SH-SY5Y (cell line): ENCODE data around the gene TBC1D32.

Experiments
- GATA2 ChIP-seq: IDR thresholded peaks from 2 replicates; pipeline ENCODE4 v1.6.1; 2011; ENCODE audit warnings: mild to moderate bottlenecking, low read depth, low read length
- GATA3 ChIP-seq: IDR thresholded peaks from 2 replicates; pipeline ENCODE4 v1.6.1; 2011; ENCODE audit warnings: low read depth, mild to moderate bottlenecking, low read length, moderate library complexity

The TBC1D32 gene

DNA sequence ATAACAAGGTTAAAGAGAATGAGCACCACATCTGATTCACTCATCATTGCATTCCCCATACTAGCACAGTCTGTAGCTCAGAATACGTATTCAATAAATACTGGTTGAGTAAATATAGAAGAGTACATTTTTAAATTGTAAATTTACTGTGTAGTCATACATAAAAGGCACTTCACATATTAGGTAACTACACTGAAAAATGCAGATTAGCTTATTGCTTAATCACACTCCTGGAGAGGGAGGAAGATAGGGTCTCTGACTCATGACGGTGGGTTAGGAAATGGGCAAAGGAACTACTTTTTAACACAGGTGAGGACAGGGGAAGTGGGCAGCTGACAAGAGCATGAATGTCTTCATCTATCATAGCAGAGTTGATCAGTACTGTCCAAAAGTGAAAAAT, 133.2 kb downstream of the TBC1D32 start:
- no peak for TF ChIP-seq GATA2
- TF ChIP-seq GATA3: no peak

DNA sequence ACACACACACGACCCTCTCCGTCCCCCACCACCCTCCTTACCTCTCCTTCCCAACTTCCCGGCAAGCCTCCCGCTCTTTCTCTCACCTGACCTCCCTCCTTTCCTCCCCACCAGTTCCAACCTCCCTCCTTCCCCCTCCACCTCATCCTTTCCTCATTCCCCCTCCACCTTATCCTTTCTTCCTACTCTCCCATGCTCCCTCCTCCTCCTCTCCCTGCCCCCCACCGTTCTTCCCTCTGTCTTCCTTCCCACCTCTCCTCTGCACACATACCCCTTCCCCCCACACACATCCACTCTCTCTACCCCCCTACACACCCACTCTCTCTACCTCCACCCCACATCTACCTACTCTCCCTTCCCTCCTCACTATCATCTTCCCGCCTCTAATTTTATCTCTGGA, 144.2 kb downstream of the TBC1D32 start:
- TF ChIP-seq GATA3: no peak
- no peak for TF ChIP-seq GATA2

DNA sequence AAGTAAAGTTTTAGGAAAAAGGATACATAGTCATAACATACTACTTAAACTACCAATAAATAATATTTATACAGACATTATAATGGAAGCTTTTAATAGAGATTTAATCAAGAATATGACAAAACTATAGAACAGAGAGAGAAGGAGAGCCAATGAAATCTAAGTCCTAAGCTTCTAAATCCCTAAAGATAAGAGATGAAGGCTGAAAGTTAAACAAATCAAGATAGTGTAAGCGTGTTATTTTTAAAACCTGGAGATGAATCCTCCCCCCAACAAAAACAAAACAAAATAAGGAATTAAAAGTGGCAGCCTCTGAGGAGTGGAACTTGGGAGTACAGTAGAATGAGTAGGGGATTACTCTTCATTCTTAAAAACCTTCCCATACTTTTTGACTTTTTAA, 145.9 kb downstream of the TBC1D32 start:
- TF ChIP-seq GATA2 (no peak), GATA3 (no peak)

DNA sequence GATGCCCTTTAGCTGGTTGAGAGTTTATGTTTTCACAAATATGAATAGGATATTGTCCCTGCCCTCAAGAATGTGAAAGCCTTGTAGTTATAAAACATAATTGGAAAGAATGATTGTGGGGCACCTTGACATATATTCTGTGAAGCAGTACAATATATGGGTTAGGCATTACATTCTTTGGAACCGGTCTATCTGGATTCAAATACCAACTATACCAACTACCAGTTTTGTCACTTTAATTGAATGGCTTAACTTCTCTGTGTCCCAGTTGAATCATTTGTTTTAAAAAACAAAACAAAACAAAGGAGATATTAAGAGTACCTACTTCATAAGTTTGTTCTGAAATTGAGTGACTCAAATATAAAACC, 146.5 kb downstream of the TBC1D32 start:
- TF ChIP-seq GATA3: no peak
- no peak for TF ChIP-seq GATA2

DNA sequence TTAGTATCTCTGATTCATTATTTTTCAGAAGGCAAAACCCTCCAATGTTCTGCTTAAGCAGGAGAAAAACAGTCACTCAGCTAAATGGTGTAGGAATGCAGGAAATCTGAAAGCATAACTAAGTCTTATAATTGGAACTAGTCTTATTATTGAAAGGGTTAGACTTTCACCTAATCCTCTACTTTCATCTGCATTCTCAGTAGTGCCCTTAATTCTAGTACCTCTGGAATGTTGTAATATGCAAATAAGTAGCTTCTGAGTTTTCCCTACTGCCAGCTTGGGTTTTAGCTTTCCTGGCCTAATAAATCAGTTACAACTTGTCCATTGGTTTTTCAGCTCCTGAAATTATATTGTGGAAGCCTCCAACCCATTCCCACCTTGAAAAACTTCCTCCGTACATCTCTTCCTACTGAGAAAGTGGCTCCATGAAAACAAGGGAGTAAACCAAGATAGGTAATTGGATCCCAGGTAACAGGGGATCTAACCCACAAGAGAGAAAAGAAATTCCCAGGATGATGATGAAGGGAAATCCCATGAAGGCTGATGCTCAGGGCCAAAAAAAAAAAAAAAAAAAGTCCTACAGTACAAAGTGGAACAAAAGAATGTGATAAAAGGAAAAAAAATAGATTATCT, 147.0 kb downstream of the TBC1D32 start:
- no peak for TF ChIP-seq GATA2
- no peak for TF ChIP-seq GATA3

DNA sequence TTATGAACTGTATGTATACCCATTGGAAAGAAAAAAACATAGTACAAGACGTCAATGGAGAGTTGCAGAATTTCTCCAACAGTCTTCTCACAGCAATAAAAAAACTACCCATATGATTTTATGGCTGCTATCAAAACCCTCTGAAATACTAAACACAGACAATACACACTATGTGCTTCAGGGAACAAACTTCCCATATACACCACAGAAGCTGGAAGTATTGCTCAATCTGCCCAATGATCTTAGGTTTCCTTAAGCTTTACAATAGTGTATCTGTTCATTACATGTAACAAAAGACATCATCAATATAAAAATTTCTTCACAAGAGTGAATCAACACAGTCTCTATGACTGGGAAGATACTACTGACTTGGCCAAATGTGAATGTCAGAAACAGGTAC, 150.5 kb downstream of the TBC1D32 start:
- TF ChIP-seq GATA2 (no peak), GATA3 (no peak)

DNA sequence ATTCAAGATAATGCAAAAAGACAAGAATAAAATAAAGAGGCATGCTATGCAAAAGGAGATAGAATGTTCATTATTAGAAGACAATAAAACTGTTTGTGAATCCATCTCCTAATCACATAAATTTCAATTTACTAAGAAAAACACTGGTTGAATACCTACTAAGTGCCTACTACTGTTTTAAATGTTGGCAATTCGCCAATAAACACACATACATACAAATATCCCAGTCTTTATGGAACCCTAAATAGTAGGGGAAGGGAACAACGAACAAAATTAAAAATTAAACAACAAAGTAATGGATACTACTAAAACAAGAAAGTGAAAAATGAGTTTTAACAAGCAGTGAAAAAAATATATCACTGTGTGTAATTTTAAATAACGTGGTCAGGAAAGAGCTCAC, 158.5 kb downstream of the TBC1D32 start:
- TF ChIP-seq GATA3 (no peak), GATA2 (no peak)

DNA sequence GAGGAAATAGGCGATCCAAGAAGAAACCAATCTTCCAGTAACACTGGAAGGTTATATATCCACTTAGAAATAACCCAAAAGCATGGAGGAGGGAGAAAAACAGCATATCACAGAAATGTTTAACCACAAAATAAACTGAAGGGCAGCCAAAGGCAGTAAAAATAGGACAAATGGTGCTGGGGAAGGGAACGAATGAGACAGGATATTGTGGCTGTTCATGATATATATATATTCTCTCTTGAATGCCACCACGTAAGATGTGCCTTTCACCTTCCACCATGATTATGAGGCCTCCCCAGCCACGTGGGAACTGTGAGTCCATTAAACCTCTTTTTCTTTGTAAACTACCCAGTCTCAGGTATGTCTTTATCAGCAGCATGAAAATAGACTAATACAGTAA, 162.4 kb downstream of the TBC1D32 start:
- no peak for TF ChIP-seq GATA2
- TF ChIP-seq GATA3: no peak

DNA sequence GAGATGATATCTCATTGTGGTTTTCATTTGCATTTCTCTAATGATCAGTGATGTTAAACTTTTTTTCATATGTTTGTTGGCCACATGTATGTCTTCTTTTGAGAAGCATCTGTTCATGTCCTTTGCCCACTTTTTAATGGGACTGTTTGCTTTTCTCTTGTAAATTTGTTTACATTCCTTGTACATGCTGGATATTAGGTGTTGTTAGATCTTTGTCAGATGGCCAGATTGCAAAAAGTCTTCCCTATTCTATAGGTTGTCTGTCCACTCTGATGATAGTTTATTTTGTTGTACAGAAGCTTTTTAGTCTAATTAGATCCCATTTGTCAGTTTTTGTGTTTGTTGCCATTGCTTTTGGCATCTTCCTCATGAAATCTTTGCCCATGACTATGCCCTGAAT, 172.4 kb downstream of the TBC1D32 start:
- TF ChIP-seq GATA2 (no peak), GATA3 (no peak)

DNA sequence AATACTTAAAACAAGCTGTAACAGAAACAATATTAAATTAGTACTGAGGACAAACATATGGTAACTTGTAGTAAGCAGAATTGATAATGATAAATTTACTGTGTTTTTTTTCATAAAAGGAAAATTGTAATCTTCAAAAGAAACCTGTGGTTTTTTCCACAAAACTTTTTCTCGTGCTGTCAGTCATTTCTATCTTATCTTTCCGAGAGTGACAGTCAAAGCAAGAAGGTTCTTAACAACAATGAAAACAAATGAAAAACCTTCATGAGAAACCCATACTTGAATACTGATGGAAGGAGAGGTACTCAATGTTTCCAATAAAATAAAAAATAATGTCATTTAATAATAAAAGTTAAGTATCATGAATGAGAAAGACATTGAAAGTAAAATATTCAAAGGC, 174.0 kb downstream of the TBC1D32 start:
- no peak for TF ChIP-seq GATA3
- no peak for TF ChIP-seq GATA2

DNA sequence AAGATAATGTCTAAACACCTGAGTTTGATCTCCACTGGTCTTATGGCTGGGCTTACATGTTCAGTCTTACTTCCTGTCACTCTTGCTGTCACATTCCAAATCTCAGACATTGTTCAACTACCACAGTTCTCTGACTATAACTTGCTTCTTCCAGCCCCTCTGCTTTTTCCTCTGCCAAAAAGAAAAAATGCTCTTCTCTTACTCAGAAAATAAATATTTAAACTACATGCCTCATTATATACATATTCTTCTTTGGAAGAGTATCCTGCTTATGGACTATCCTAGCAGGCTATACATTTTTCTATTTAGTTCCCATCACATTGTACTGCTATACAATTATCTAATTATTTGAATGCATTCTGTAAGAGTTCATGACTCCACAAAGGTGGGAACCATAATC, 175.4 kb downstream of the TBC1D32 start:
- TF ChIP-seq GATA3 (no peak), GATA2 (no peak)

DNA sequence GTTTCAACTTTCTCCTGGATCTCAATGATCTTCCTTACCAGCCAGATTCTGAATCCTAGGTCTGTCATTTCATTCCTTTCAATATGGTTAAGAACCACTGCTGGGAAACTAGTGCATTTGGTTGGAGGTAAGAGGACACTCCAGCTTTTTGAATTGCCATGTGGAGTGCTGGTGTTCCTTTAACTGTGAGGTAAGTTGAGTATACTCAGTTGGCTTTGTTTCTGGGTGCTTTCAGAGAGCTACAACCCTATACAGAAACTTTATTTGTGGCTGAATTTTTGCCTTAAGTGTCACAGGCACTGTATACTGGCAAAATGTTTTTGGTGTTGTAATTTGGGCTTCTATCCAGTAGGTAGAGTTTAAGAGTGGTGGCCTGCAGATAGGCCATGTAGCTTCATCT, 175.8 kb downstream of the TBC1D32 start:
- TF ChIP-seq GATA3: no peak

DNA sequence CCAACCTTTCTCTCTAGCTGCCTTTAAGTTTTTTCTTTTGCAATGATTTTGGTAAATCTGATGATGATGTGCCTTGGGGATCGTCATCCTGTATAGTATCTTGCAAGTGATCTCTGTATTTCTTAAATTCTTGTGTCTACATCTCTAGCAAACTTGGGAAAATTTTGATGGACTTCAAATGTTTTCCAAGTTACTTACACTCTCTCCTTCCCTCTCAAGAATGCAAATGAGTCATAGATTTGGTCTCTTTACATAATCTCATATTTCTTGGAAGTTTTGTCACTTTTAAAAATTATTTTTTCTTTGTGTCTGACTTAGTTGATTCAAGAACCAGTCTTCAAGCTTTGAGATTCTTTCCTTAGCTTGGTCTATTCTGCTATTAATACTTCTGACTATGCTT, 176.4 kb downstream of the TBC1D32 start:
- TF ChIP-seq GATA2: no peak
- no peak for TF ChIP-seq GATA3

DNA sequence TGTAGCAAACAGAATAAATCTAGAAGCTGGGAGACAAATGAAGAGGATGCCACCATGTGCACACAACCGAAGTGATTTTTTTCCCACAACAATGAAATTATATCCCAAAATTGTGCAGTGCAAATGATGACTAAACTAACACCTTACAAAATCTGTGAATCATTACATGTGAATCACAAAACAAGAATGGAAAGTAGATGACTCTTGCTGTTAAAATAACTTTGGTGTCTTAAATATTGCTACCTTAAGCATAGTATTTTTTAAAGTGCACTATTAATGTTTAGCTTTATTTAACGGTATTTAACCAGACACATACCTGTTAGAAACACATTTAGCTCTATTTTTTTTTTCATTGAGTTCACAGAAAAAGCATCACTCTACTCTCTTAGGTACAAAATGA, 190.8 kb downstream of the TBC1D32 start:
- TF ChIP-seq GATA2 (no peak), GATA3 (no peak)

DNA sequence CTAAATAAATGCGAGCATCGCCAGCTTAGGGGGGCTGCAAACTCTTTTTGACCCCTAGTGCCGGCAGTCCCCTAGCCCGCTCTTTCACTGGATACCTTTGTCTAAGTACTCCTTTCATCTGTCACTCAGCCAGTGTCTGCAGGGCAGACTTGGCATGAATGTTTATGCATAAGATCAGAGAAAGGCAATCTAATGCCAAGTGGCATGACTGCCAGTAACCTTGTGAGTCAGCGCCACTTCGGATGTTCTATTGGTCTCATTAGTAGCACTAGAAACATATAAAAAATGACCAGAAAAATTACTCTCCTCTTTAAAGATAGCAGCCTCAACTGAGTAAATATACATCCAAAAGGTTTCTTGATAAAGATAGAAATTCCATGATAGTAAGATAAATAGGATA, 192.2 kb downstream of the TBC1D32 start:
- TF ChIP-seq GATA2: no peak
- no peak for TF ChIP-seq GATA3

DNA sequence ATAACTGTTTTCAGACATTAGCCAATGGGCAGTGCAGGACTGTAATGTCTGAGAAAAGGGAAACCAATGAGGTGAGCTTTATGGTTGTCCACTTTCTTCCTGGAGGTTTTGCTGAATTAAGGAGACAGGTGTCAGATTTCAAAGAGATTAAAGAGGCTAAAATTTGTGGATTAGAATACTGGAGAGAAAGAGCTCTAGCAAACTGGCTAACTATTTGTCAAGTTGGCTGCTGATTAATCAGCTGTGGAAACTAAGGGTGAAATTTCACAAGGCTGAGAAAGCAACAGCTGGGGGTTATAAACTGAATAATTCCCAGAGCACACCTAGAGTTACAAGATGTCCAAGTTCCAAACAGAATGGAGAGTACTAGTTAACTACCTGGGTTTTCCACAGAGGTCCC, 198.9 kb downstream of the TBC1D32 start:
- TF ChIP-seq GATA2: no peak
- no peak for TF ChIP-seq GATA3
